KMS-11 (cell line): ENCODE measurements around the gene NFKBIB.

Experiments used
- H2AFZ ChIP-seq: fragments of 200-600 bp; sonication (generic); 2 replicates; pipeline ENCODE4 v1.6.1; 2016; ENCODE audit warnings: antibody characterized with exemption, mixed run types, low read depth
- H3K27ac ChIP-seq: fragments of 200-600 bp; sonication (generic); 2 replicates; pipeline ENCODE4 v1.6.1; 2016; ENCODE audit warnings: mild to moderate bottlenecking, mixed run types
- H3K27me3 ChIP-seq: fragments of 200-600 bp; sonication (generic); 2 replicates; pipeline ENCODE4 v1.6.1; 2017; ENCODE audit warnings: mild to moderate bottlenecking, low read depth, mixed run types, moderate library complexity; ENCODE audit not compliant: insufficient read depth
- H3K36me3 ChIP-seq: fragments of 200-600 bp; sonication (generic); 2 replicates; pipeline ENCODE4 v1.6.1; 2017; ENCODE audit warnings: mild to moderate bottlenecking, mixed run types; ENCODE audit not compliant: insufficient read depth
- H3K4me1 ChIP-seq: fragments of 200-600 bp; sonication (generic); 2 replicates; pipeline ENCODE4 v1.6.1; 2016; ENCODE audit warnings: mild to moderate bottlenecking, low read depth, mixed run types; ENCODE audit not compliant: poor library complexity, severe bottlenecking
- H3K4me2 ChIP-seq: fragments of 200-600 bp; sonication (generic); 2 replicates; pipeline ENCODE4 v1.7.0; 2016; ENCODE audit warnings: mild to moderate bottlenecking, mixed run types
- H3K4me3 ChIP-seq: fragments of 200-600 bp; sonication (generic); IDR thresholded peaks from 2 replicates; pipeline ENCODE4 v1.6.1; 2017; ENCODE audit warnings: low read depth, low read length, mixed read lengths; ENCODE audit not compliant: insufficient read depth
- H3K79me2 ChIP-seq: fragments of 200-600 bp; sonication (generic); 2 replicates; pipeline ENCODE4 v1.6.1; 2016; ENCODE audit warnings: low read depth, mixed run types; ENCODE audit not compliant: insufficient read depth
- H3K9ac ChIP-seq: fragments of 200-600 bp; sonication (generic); 2 replicates; pipeline ENCODE4 v1.6.1; 2016; ENCODE audit warnings: mild to moderate bottlenecking, mixed run types
- H4K20me1 ChIP-seq: fragments of 200-600 bp; sonication (generic); 2 replicates; pipeline ENCODE4 v1.6.1; 2016; ENCODE audit warnings: mild to moderate bottlenecking, mixed run types; ENCODE audit not compliant: insufficient read depth
- TF ChIP-seq, protein P1 (sequence below): fragments of 200-600 bp; sonication (generic); conservative IDR thresholded peaks from 2 replicates; pipeline ENCODE4 v1.6.1; 2017; ENCODE audit warnings: low read depth, mild to moderate bottlenecking, antibody characterized with exemption, low read length, moderate library complexity, mixed read lengths

Gene NFKBIB

DNA sequence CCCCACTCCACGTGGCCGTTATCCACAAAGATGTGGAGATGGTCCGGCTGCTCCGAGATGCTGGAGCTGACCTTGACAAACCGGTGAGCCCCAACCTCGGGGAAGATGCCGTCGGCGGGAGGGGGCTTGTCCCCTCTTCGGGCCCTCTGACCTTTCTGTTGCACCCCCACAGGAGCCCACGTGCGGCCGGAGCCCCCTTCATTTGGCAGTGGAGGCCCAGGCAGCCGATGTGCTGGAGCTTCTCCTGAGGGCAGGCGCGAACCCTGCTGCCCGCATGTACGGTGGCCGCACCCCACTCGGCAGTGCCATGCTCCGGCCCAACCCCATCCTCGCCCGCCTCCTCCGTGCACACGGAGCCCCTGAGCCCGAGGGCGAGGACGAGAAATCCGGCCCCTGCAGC, 7.5 kb downstream of the NFKBIB start:
- Histone ChIP-seq H2AFZ (no peak overlapping the region), H3K4me3 (no peak overlapping the region), H3K9ac (no peak overlapping the region), H3K27me3 (no peaks in the 10 kb centered on the region), H4K20me1 (no peaks in the 10 kb centered on the region), H3K27ac (no peak overlapping the region), H3K4me2 (no peak overlapping the region), H3K36me3 (peaks cover 4% of the 10 kb centered on the region; the same call in 1 of the 2 replicates), H3K4me1 (no peaks in the 10 kb centered on the region), H3K79me2 (no peaks in the 10 kb centered on the region; the same call in 1 of the 2 replicates)
- TF ChIP-seq, protein P1, sequence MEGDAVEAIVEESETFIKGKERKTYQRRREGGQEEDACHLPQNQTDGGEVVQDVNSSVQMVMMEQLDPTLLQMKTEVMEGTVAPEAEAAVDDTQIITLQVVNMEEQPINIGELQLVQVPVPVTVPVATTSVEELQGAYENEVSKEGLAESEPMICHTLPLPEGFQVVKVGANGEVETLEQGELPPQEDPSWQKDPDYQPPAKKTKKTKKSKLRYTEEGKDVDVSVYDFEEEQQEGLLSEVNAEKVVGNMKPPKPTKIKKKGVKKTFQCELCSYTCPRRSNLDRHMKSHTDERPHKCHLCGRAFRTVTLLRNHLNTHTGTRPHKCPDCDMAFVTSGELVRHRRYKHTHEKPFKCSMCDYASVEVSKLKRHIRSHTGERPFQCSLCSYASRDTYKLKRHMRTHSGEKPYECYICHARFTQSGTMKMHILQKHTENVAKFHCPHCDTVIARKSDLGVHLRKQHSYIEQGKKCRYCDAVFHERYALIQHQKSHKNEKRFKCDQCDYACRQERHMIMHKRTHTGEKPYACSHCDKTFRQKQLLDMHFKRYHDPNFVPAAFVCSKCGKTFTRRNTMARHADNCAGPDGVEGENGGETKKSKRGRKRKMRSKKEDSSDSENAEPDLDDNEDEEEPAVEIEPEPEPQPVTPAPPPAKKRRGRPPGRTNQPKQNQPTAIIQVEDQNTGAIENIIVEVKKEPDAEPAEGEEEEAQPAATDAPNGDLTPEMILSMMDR, result no peak

DNA sequence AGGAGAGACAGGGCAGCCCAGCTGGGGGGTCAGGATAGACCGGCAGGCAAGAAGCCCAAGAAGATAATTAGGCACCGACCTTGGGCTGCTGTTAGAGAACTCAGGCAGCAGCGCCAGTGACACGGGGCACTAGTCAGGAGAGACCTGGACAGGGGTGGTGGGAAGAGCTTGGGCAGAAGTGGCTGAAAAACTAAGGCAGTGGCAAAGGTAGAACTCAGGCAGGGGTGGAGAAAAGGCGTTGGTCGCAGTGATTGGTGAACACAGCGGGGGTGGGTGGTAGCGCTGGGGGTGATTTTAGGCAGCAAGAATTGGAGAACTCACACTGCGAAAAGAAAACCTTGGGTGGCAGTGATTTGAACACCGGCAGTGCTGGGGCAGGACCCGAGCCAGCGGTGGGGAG, 7.9 kb downstream of the NFKBIB start:
- Histone ChIP-seq H3K79me2 (no peaks in the 10 kb centered on the region; the same call in 1 of the 2 replicates), H3K27me3 (no peaks in the 10 kb centered on the region), H3K27ac (no peak overlapping the region), H3K4me2 (no peak overlapping the region), H3K4me3 (no peak overlapping the region), H4K20me1 (no peaks in the 10 kb centered on the region), H3K36me3 (peaks cover 4% of the 10 kb centered on the region; the same call in 1 of the 2 replicates), H3K9ac (no peak overlapping the region), H3K4me1 (no peaks in the 10 kb centered on the region), H2AFZ (no peak overlapping the region)
- TF ChIP-seq, protein P1, result no peak

- Histone ChIP-seq H2AFZ (no peak overlapping the region), H3K36me3 (peaks cover 4% of the 10 kb centered on the region; the same call in 1 of the 2 replicates), H3K4me2 (no peak overlapping the region), H3K4me3 (no peak overlapping the region), H3K79me2 (no peaks in the 10 kb centered on the region), H3K4me1 (no peaks in the 10 kb centered on the region), H3K27ac (no peak overlapping the region), H3K9ac (no peak overlapping the region), H4K20me1 (no peaks in the 10 kb centered on the region), H3K27me3 (no peaks in the 10 kb centered on the region)
- TF ChIP-seq, protein P1, result no peak
Observed at GRCh38 chr19:38908911-38909310, 9.1 kb downstream of the NFKBIB start.

DNA sequence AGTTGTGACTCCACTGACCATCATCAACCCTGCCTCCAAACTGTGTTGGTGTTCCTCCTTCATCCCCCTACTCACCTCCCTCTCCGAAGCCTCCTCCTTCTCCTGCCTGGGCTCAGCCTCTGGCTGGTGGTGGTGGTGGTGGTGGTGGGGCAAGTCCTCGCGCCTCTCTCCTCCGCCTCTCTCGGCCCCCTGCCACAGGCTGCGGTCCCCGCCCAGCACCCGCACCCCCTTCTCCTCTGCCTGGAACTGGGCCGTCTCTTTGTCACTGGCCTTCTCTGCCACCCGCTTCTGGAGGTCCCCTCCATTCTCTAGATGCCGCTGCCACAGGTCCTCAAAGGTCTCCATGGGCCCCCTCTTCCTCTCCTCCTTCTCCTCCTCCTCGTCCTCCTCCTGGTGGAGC, 10.7 kb downstream of the NFKBIB start:
- TF ChIP-seq, protein P1, result no peak
- Histone ChIP-seq H3K36me3 (peaks cover 4% of the 10 kb centered on the region; the same call in 1 of the 2 replicates), H3K4me3 (no peak overlapping the region), H3K4me2 (no peak overlapping the region), H3K9ac (no peak overlapping the region), H3K4me1 (no peaks in the 10 kb centered on the region), H3K27ac (no peak overlapping the region), H4K20me1 (no peaks in the 10 kb centered on the region), H2AFZ (no peak overlapping the region), H3K79me2 (no peaks in the 10 kb centered on the region), H3K27me3 (no peaks in the 10 kb centered on the region)
